ENCODE results near the gene TSPAN14.
"Not testable (repeated sequence)": the region's sequence is repeated elsewhere in the genome, so short reads cannot be mapped to it uniquely, and the experiment has no call there.

Gene TSPAN14
- 99.1 to 258 (median 245) reads per million in 4 experiments for total RNA-seq

- peak; percentile 54 for DNase-seq
Observed at GRCh38 chr10:80453842-80454512, at the start of gene TSPAN14. TSS of gene TSPAN14 (plus strand) at chr10:80454310. CDS start at chr10:80489234, 34,924 bp downstream.

- DNase-seq: no peak
Observed at GRCh38 chr10:80405035-80405434, 49.1 kb upstream of the TSPAN14 start.

GRCh38 chr10:80405626-80406025 lies 48.5 kb upstream of the TSPAN14 start:
- DNase-seq: no peak

GRCh38 chr10:80406204-80406603 lies 47.9 kb upstream of the TSPAN14 start:
- no peak for DNase-seq

GRCh38 chr10:80407812-80408241 lies 46.3 kb upstream of the TSPAN14 start:
- no peak for DNase-seq

- peak; percentile 74 for DNase-seq
Observed at GRCh38 chr10:80408242-80409101, 45.6 kb upstream of the TSPAN14 start, which contains the start of gene PRXL2A. TSS of gene PRXL2A (plus strand) at chr10:80408551. CDS start at chr10:80420468, 11,917 bp downstream.

- DNase-seq: no peak
Observed at GRCh38 chr10:80409121-80409520, 45.0 kb upstream of the TSPAN14 start.

GRCh38 chr10:80410122-80410521 lies 44.0 kb upstream of the TSPAN14 start:
- no peak for DNase-seq

- DNase-seq: no peak
Observed at GRCh38 chr10:80410578-80411145, 43.4 kb upstream of the TSPAN14 start.

GRCh38 chr10:80411267-80411668 lies 42.8 kb upstream of the TSPAN14 start:
- no peak for DNase-seq

- DNase-seq: no peak
Observed at GRCh38 chr10:80411681-80412220, 42.4 kb upstream of the TSPAN14 start.

GRCh38 chr10:80412486-80412885 lies 41.6 kb upstream of the TSPAN14 start:
- no peak for DNase-seq

GRCh38 chr10:80413271-80413996 lies 40.7 kb upstream of the TSPAN14 start:
- no peak for DNase-seq

GRCh38 chr10:80414142-80414895 lies 39.8 kb upstream of the TSPAN14 start:
- DNase-seq: no peak

- no peak for DNase-seq
Observed at GRCh38 chr10:80415734-80416478, 38.2 kb upstream of the TSPAN14 start.

GRCh38 chr10:80416479-80417098 lies 37.5 kb upstream of the TSPAN14 start:
- no peak for DNase-seq

GRCh38 chr10:80417256-80417655 lies 36.9 kb upstream of the TSPAN14 start:
- not testable (repeated sequence) for DNase-seq

- DNase-seq: no peak
Observed at GRCh38 chr10:80421050-80421706, 32.9 kb upstream of the TSPAN14 start.

GRCh38 chr10:80421707-80422536 lies 32.2 kb upstream of the TSPAN14 start:
- DNase-seq: no peak

Measured in effector CD8-positive, alpha-beta T cell (primary cell).